HEK293 (cell line): Measurements from ENCODE around the gene OR5K2.

Source experiments
- BCL11A ChIP-seq: fragments of 450-650 bp; formaldehyde crosslinking; IDR thresholded peaks from 2 replicates; pipeline ENCODE4 v1.5.1; 2016; ENCODE audit warnings: low read depth, missing biosample characterization, missing genetic modification characterization
- EGR2 ChIP-seq: fragments of 450-650 bp; formaldehyde crosslinking; IDR thresholded peaks from 2 replicates; pipeline ENCODE4 v1.5.1; 2016; ENCODE audit warnings: low read depth, missing biosample characterization, missing genetic modification characterization
- FEZF1 ChIP-seq: fragments of 450-650 bp; formaldehyde crosslinking; IDR thresholded peaks from 2 replicates; pipeline ENCODE4 v1.5.1; 2016; ENCODE audit warnings: missing biosample characterization, missing genetic modification characterization
- KLF16 ChIP-seq: fragments of 450-650 bp; formaldehyde crosslinking; IDR thresholded peaks from 2 replicates; pipeline ENCODE4 v1.5.1; 2017; ENCODE audit warnings: missing biosample characterization, missing genetic modification characterization
- MEIS1 ChIP-seq: sonication (generic); formaldehyde crosslinking; IDR thresholded peaks from 2 replicates; pipeline ENCODE4 v1.8.1; 2022; ENCODE audit warnings: missing genetic modification reagents, mild to moderate bottlenecking, borderline replicate concordance
- MYNN ChIP-seq: fragments of 450-650 bp; formaldehyde crosslinking; IDR thresholded peaks from 2 replicates; pipeline ENCODE4 v1.5.1; 2016; ENCODE audit warnings: missing biosample characterization, missing genetic modification characterization, borderline replicate concordance
- RBAK ChIP-seq: fragments of 450-650 bp; formaldehyde crosslinking; IDR thresholded peaks from 2 replicates; pipeline ENCODE4 v1.5.1; 2016; ENCODE audit warnings: missing biosample characterization, missing genetic modification characterization
- ZBTB21 ChIP-seq: fragments of 450-650 bp; formaldehyde crosslinking; IDR thresholded peaks from 2 replicates; pipeline ENCODE4 v1.5.1; 2017; ENCODE audit warnings: missing biosample characterization, missing genetic modification characterization
- ZBTB48 ChIP-seq: fragments of 450-650 bp; formaldehyde crosslinking; IDR thresholded peaks from 2 replicates; pipeline ENCODE4 v1.5.1; 2016; ENCODE audit warnings: missing biosample characterization, missing genetic modification characterization
- ZNF239 ChIP-seq: fragments of 450-650 bp; formaldehyde crosslinking; IDR thresholded peaks from 2 replicates; pipeline ENCODE4 v1.5.1; 2016; ENCODE audit warnings: missing biosample characterization, missing genetic modification characterization
- ZNF274 ChIP-seq, 2 experiments: fragments of 200-500 bp in 1 of 2; fragments of 450-650 bp in 1 of 2; sonication (Bioruptor generic) in 1 of 2; formaldehyde crosslinking in 1 of 2; IDR thresholded peaks; 2 replicates each; pipeline versions ENCODE4 v1.5.1 to v1.6.1; 2014 to 2016; ENCODE audit warnings: borderline replicate concordance in 1 of 2, inconsistent platforms in 1 of 2, low read length in 1 of 2, missing biosample characterization in 1 of 2, missing genetic modification characterization in 1 of 2
- ZNF292 ChIP-seq: fragments of 450-650 bp; formaldehyde crosslinking; IDR thresholded peaks from 2 replicates; pipeline ENCODE4 v1.5.1; 2016; ENCODE audit warnings: low read depth, missing biosample characterization, missing genetic modification characterization, borderline replicate concordance
- ZNF302 ChIP-seq: fragments of 450-650 bp; formaldehyde crosslinking; IDR thresholded peaks from 2 replicates; pipeline ENCODE4 v1.5.1; 2016; ENCODE audit warnings: missing biosample characterization, missing genetic modification characterization, low read depth
- ZNF514 ChIP-seq: fragments of 450-650 bp; formaldehyde crosslinking; IDR thresholded peaks from 2 replicates; pipeline ENCODE4 v1.5.1; 2016; ENCODE audit warnings: missing biosample characterization, missing genetic modification characterization
- ZNF621 ChIP-seq: fragments of 450-650 bp; formaldehyde crosslinking; IDR thresholded peaks from 2 replicates; pipeline ENCODE4 v1.5.1; 2017; ENCODE audit warnings: missing biosample characterization, missing genetic modification characterization
- ZNF654 ChIP-seq: fragments of 450-650 bp; formaldehyde crosslinking; IDR thresholded peaks from 2 replicates; pipeline ENCODE4 v1.5.1; 2016; ENCODE audit warnings: low read depth, missing biosample characterization, missing genetic modification characterization
- ZNF701 ChIP-seq: fragments of 450-650 bp; formaldehyde crosslinking; IDR thresholded peaks from 2 replicates; pipeline ENCODE4 v1.5.1; 2016; ENCODE audit warnings: missing biosample characterization, missing genetic modification characterization
- ZNF776 ChIP-seq: fragments of 450-650 bp; formaldehyde crosslinking; IDR thresholded peaks from 2 replicates; pipeline ENCODE4 v1.5.0; 2017; ENCODE audit warnings: missing biosample characterization, missing genetic modification characterization, borderline replicate concordance
- TF ChIP-seq, protein P1 (sequence below): fragments of 450-650 bp; formaldehyde crosslinking; IDR thresholded peaks from 2 replicates; pipeline ENCODE4 v1.5.1; 2016; ENCODE audit warnings: missing biosample characterization, missing genetic modification characterization
- TF ChIP-seq, protein P2 (sequence below): fragments of 450-650 bp; formaldehyde crosslinking; optimal IDR thresholded peaks from 2 replicates; pipeline ENCODE3; 2016; ENCODE audit warnings: missing biosample characterization, mild to moderate bottlenecking, missing genetic modification characterization
- TF ChIP-seq, protein P3 (sequence below): fragments of 450-650 bp; formaldehyde crosslinking; IDR thresholded peaks from 2 replicates; pipeline ENCODE4 v1.5.1; 2016; ENCODE audit warnings: missing biosample characterization, missing genetic modification characterization
- TF ChIP-seq, protein P4 (sequence below): fragments of 450-650 bp; formaldehyde crosslinking; IDR thresholded peaks from 2 replicates; pipeline ENCODE4 v1.5.1; 2016; ENCODE audit warnings: missing biosample characterization, missing genetic modification characterization, borderline replicate concordance
- TF ChIP-seq, protein P5 (sequence below): fragments of 450-650 bp; formaldehyde crosslinking; IDR thresholded peaks from 2 replicates; pipeline ENCODE4 v1.5.1; 2017; ENCODE audit warnings: missing biosample characterization, mild to moderate bottlenecking, missing genetic modification characterization, moderate library complexity

The OR5K2 gene

DNA sequence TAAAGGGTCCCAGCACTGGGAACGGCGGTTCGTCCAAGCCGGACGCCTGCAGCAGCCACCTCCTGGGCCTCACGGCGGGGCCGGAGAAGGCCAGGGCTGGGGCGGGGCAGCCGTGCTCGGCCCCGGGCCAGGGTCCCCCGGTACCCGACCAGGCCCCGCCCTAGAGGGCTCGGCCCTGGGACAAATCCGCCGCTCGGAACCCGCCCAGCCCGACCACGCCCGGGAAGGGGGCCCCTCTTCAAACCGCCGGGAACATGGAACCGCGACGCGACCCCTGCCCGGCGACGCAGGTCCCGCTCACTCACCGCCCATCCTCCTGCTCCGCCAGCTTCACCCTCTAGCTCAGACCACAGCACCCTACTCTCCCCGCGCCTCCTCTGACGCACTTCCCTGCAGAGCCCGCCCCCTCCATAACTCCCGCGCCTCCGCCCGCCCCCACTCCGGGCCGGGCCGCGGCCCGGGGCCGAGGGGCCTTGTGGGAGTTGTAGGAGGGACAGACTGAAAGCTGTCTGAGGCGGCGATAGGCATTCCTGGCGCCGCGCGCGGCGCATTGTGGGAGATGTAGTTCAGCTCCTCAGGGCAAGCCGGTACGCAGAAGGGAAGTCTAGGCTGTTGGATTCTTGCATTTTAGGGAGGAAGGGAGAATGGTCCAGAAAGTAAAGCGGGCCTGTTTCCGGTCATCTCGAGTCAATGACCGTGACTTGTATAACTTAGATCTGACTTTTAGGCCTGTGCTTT lies 25.2 kb downstream of the OR5K2 start, which contains the start of gene CLDND1 (continued):
- TF ChIP-seq, protein P1, sequence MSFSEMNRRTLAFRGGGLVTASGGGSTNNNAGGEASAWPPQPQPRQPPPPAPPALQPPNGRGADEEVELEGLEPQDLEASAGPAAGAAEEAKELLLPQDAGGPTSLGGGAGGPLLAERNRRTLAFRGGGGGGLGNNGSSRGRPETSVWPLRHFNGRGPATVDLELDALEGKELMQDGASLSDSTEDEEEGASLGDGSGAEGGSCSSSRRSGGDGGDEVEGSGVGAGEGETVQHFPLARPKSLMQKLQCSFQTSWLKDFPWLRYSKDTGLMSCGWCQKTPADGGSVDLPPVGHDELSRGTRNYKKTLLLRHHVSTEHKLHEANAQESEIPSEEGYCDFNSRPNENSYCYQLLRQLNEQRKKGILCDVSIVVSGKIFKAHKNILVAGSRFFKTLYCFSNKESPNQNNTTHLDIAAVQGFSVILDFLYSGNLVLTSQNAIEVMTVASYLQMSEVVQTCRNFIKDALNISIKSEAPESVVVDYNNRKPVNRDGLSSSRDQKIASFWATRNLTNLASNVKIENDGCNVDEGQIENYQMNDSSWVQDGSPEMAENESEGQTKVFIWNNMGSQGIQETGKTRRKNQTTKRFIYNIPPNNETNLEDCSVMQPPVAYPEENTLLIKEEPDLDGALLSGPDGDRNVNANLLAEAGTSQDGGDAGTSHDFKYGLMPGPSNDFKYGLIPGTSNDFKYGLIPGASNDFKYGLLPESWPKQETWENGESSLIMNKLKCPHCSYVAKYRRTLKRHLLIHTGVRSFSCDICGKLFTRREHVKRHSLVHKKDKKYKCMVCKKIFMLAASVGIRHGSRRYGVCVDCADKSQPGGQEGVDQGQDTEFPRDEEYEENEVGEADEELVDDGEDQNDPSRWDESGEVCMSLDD (tag by site-specific recombination), result peak; percentile 61; the same call in 1 of the 2 replicates
- no peak for TF ChIP-seq ZNF514 (tag by site-specific recombination)
- TF ChIP-seq MEIS1, result no peak
- TF ChIP-seq, protein P2, sequence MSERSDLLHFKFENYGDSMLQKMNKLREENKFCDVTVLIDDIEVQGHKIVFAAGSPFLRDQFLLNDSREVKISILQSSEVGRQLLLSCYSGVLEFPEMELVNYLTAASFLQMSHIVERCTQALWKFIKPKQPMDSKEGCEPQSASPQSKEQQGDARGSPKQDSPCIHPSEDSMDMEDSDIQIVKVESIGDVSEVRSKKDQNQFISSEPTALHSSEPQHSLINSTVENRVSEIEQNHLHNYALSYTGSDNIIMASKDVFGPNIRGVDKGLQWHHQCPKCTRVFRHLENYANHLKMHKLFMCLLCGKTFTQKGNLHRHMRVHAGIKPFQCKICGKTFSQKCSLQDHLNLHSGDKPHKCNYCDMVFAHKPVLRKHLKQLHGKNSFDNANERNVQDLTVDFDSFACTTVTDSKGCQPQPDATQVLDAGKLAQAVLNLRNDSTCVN (tag by site-specific recombination), result peak; percentile 88
- peak; percentile 39; the same call in 1 of the 2 replicates for TF ChIP-seq ZBTB21 (tag by site-specific recombination)
- no peak for TF ChIP-seq ZNF776 (tag by site-specific recombination)
- no peak for TF ChIP-seq ZNF654 (tag by site-specific recombination)
- TF ChIP-seq ZBTB48 (tag by site-specific recombination), result no peak; the same call in 1 of the 2 replicates
- TF ChIP-seq MYNN (tag by site-specific recombination), result no peak
- TF ChIP-seq FEZF1 (tag by site-specific recombination), result no peak
- TF ChIP-seq ZNF302, result no peak
- TF ChIP-seq, protein P3, sequence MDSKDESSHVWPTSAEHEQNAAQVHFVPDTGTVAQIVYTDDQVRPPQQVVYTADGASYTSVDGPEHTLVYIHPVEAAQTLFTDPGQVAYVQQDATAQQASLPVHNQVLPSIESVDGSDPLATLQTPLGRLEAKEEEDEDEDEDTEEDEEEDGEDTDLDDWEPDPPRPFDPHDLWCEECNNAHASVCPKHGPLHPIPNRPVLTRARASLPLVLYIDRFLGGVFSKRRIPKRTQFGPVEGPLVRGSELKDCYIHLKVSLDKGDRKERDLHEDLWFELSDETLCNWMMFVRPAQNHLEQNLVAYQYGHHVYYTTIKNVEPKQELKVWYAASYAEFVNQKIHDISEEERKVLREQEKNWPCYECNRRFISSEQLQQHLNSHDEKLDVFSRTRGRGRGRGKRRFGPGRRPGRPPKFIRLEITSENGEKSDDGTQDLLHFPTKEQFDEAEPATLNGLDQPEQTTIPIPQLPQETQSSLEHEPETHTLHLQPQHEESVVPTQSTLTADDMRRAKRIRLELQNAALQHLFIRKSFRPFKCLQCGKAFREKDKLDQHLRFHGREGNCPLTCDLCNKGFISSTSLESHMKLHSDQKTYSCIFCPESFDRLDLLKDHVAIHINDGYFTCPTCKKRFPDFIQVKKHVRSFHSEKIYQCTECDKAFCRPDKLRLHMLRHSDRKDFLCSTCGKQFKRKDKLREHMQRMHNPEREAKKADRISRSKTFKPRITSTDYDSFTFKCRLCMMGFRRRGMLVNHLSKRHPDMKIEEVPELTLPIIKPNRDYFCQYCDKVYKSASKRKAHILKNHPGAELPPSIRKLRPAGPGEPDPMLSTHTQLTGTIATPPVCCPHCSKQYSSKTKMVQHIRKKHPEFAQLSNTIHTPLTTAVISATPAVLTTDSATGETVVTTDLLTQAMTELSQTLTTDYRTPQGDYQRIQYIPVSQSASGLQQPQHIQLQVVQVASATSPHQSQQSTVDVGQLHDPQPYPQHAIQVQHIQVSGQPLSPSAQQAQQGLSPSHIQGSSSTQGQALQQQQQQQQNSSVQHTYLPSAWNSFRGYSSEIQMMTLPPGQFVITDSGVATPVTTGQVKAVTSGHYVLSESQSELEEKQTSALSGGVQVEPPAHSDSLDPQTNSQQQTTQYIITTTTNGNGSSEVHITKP, result peak; percentile 98
- no peak for TF ChIP-seq ZNF292 (tag by site-specific recombination)
- no peak for TF ChIP-seq ZNF621 (tag by site-specific recombination)
- peak; percentile 86 for TF ChIP-seq EGR2 (tag by site-specific recombination)
- TF ChIP-seq BCL11A (tag by site-specific recombination), result no peak
- TF ChIP-seq KLF16 (tag by site-specific recombination), result no peak
- no peak for TF ChIP-seq ZNF274 (IDR thresholded peaks at IDR 0.05; ENCODE audit: low read length)
- TF ChIP-seq ZNF274 (tag by site-specific recombination; IDR thresholded peaks at IDR 0.05; ENCODE audit: borderline replicate concordance), result no peak
- TF ChIP-seq, protein P4, sequence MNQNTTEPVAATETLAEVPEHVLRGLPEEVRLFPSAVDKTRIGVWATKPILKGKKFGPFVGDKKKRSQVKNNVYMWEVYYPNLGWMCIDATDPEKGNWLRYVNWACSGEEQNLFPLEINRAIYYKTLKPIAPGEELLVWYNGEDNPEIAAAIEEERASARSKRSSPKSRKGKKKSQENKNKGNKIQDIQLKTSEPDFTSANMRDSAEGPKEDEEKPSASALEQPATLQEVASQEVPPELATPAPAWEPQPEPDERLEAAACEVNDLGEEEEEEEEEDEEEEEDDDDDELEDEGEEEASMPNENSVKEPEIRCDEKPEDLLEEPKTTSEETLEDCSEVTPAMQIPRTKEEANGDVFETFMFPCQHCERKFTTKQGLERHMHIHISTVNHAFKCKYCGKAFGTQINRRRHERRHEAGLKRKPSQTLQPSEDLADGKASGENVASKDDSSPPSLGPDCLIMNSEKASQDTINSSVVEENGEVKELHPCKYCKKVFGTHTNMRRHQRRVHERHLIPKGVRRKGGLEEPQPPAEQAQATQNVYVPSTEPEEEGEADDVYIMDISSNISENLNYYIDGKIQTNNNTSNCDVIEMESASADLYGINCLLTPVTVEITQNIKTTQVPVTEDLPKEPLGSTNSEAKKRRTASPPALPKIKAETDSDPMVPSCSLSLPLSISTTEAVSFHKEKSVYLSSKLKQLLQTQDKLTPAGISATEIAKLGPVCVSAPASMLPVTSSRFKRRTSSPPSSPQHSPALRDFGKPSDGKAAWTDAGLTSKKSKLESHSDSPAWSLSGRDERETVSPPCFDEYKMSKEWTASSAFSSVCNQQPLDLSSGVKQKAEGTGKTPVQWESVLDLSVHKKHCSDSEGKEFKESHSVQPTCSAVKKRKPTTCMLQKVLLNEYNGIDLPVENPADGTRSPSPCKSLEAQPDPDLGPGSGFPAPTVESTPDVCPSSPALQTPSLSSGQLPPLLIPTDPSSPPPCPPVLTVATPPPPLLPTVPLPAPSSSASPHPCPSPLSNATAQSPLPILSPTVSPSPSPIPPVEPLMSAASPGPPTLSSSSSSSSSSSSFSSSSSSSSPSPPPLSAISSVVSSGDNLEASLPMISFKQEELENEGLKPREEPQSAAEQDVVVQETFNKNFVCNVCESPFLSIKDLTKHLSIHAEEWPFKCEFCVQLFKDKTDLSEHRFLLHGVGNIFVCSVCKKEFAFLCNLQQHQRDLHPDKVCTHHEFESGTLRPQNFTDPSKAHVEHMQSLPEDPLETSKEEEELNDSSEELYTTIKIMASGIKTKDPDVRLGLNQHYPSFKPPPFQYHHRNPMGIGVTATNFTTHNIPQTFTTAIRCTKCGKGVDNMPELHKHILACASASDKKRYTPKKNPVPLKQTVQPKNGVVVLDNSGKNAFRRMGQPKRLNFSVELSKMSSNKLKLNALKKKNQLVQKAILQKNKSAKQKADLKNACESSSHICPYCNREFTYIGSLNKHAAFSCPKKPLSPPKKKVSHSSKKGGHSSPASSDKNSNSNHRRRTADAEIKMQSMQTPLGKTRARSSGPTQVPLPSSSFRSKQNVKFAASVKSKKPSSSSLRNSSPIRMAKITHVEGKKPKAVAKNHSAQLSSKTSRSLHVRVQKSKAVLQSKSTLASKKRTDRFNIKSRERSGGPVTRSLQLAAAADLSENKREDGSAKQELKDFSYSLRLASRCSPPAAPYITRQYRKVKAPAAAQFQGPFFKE (tag by site-specific recombination), result no peak
- TF ChIP-seq, protein P5, sequence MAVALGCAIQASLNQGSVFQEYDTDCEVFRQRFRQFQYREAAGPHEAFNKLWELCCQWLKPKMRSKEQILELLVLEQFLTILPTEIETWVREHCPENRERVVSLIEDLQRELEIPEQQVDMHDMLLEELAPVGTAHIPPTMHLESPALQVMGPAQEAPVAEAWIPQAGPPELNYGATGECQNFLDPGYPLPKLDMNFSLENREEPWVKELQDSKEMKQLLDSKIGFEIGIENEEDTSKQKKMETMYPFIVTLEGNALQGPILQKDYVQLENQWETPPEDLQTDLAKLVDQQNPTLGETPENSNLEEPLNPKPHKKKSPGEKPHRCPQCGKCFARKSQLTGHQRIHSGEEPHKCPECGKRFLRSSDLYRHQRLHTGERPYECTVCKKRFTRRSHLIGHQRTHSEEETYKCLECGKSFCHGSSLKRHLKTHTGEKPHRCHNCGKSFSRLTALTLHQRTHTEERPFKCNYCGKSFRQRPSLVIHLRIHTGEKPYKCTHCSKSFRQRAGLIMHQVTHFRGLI (tag by site-specific recombination), result 0 out of 2 replicates have a peak, but pooled peaks have one; percentile 24
- TF ChIP-seq ZNF701 (tag by site-specific recombination), result no peak
- TF ChIP-seq RBAK, result no peak
- no peak for TF ChIP-seq ZNF239 (tag by site-specific recombination)
